ENCODE results near the gene SNX22. TPM values are rescaled to one million over a fixed set of nuclear protein-coding genes. Genes with fewer than 3 reads are reported as not detected.

Gene SNX22
- total RNA-seq, 1 donor from 2014 or later = 4.2 TPM

- intact Hi-C loops (cut with DNase I) = no loop called here
- DNase-seq (no peak), ATAC-seq (ENCODE audit: poor library complexity) (peak; percentile 59)
These were observed 20.0 kb upstream of the SNX22 start for GRCh38 chr15:64131547-64131946.

GRCh38 chr15:64132217-64132616 is 19.3 kb upstream of the SNX22 start:
- intact Hi-C loops (cut with DNase I) = no loop called here
- ATAC-seq (ENCODE audit: poor library complexity) (peak; percentile 58), DNase-seq (no peak)

GRCh38 chr15:64133623-64134344 is 17.7 kb upstream of the SNX22 start:
- DNase-seq = no peak
- no peak for ATAC-seq (ENCODE audit: poor library complexity)
- intact Hi-C loops (cut with DNase I) = no loop called here

GRCh38 chr15:64134345-64134829 is 17.1 kb upstream of the SNX22 start:
- ATAC-seq (ENCODE audit: poor library complexity) = peak; percentile 48
- intact Hi-C loops (cut with DNase I) = no loop called here
- DNase-seq = peak; percentile 74

GRCh38 chr15:64136347-64136746 is 15.2 kb upstream of the SNX22 start:
- ATAC-seq (ENCODE audit: poor library complexity) (no peak), DNase-seq (no peak)
- intact Hi-C loops (cut with DNase I) = no loop called here

GRCh38 chr15:64137226-64137833 is 14.2 kb upstream of the SNX22 start:
- DNase-seq (no peak), ATAC-seq (ENCODE audit: poor library complexity) (peak; percentile 43)
- intact Hi-C loops (cut with DNase I) = no loop called here

GRCh38 chr15:64138331-64138941 is 13.1 kb upstream of the SNX22 start:
- no peak for DNase-seq
- ATAC-seq (ENCODE audit: poor library complexity) = no peak
- intact Hi-C loops (cut with DNase I) = no loop called here

GRCh38 chr15:64141798-64142512 is 9.6 kb upstream of the SNX22 start:
- intact Hi-C loops (cut with DNase I) = no loop called here
- ATAC-seq (ENCODE audit: poor library complexity) = no peak
- no peak for DNase-seq

GRCh38 chr15:64143276-64143675 is 8.3 kb upstream of the SNX22 start:
- intact Hi-C loops (cut with DNase I) = no loop called here
- ATAC-seq (ENCODE audit: poor library complexity) (no peak), DNase-seq (no peak)

GRCh38 chr15:64144192-64144564 is 7.4 kb upstream of the SNX22 start:
- DNase-seq = no peak
- intact Hi-C loops (cut with DNase I) = no loop called here

GRCh38 chr15:64144565-64145281 is 6.8 kb upstream of the SNX22 start:
- no peak for ATAC-seq (ENCODE audit: poor library complexity)
- intact Hi-C loops (cut with DNase I) = no loop called here
- peak; percentile 29 for DNase-seq

More at GRCh38 chr15:64144192-64144564, 7.4 kb upstream of the SNX22 start:
- no peak for ATAC-seq (ENCODE audit: poor library complexity)

- intact Hi-C loops (cut with DNase I) = no loop called here
- ATAC-seq (ENCODE audit: poor library complexity) (peak; percentile 90), DNase-seq (peak; percentile 82)
These were observed 5.5 kb upstream of the SNX22 start for GRCh38 chr15:64146041-64146440.

GRCh38 chr15:64146520-64146884 is 5.0 kb upstream of the SNX22 start:
- ATAC-seq (ENCODE audit: poor library complexity) (no peak), DNase-seq (no peak)
- intact Hi-C loops (cut with DNase I) = no loop called here

GRCh38 chr15:64146885-64147681 is 4.4 kb upstream of the SNX22 start:
- intact Hi-C loops (cut with DNase I) = no loop called here
- no peak for DNase-seq
- no peak for ATAC-seq (ENCODE audit: poor library complexity)

- ATAC-seq (ENCODE audit: poor library complexity) = no peak
- no peak for DNase-seq
- intact Hi-C loops (cut with DNase I) = no loop called here
These were observed 3.4 kb upstream of the SNX22 start for GRCh38 chr15:64148168-64148567.

- DNase-seq (no peak), ATAC-seq (ENCODE audit: poor library complexity) (no peak)
- intact Hi-C loops (cut with DNase I) = no loop called here
These were observed 3.0 kb upstream of the SNX22 start for GRCh38 chr15:64148581-64148980.

GRCh38 chr15:64149424-64149823 is 2.1 kb upstream of the SNX22 start:
- DNase-seq = no peak
- no peak for ATAC-seq (ENCODE audit: poor library complexity)
- intact Hi-C loops (cut with DNase I) = no loop called here
